HEK293 (cell line): ENCODE measurements around the gene AP2A1.

Experiments
- BCL11B ChIP-seq: fragments of 450-650 bp; formaldehyde crosslinking; IDR thresholded peaks from 2 replicates; pipeline ENCODE4 v1.5.1; 2016; ENCODE audit warnings: low read depth, missing biosample characterization, missing genetic modification characterization
- KLF1 ChIP-seq: fragments of 450-650 bp; formaldehyde crosslinking; IDR thresholded peaks from 2 replicates; pipeline ENCODE4 v1.5.1; 2016; ENCODE audit warnings: missing biosample characterization, missing genetic modification characterization
- KLF16 ChIP-seq: fragments of 450-650 bp; formaldehyde crosslinking; IDR thresholded peaks from 2 replicates; pipeline ENCODE4 v1.5.1; 2017; ENCODE audit warnings: missing biosample characterization, missing genetic modification characterization
- KLF9 ChIP-seq: fragments of 450-650 bp; formaldehyde crosslinking; IDR thresholded peaks from 2 replicates; pipeline ENCODE4 v1.5.1; 2016; ENCODE audit warnings: missing biosample characterization, missing genetic modification characterization, low read depth
- MEIS1 ChIP-seq: sonication (generic); formaldehyde crosslinking; IDR thresholded peaks from 2 replicates; pipeline ENCODE4 v1.8.1; 2022; ENCODE audit warnings: missing genetic modification reagents, mild to moderate bottlenecking, borderline replicate concordance
- MYNN ChIP-seq: fragments of 450-650 bp; formaldehyde crosslinking; IDR thresholded peaks from 2 replicates; pipeline ENCODE4 v1.5.1; 2016; ENCODE audit warnings: missing biosample characterization, missing genetic modification characterization, borderline replicate concordance
- TRIM28 ChIP-seq: IDR thresholded peaks from 2 replicates; pipeline ENCODE4 v1.6.1; 2011; ENCODE audit warnings: low read length, control low read depth, borderline replicate concordance
- ZBTB21 ChIP-seq: fragments of 450-650 bp; formaldehyde crosslinking; IDR thresholded peaks from 2 replicates; pipeline ENCODE4 v1.5.1; 2017; ENCODE audit warnings: missing biosample characterization, missing genetic modification characterization
- ZBTB8A ChIP-seq: fragments of 450-650 bp; formaldehyde crosslinking; IDR thresholded peaks from 2 replicates; pipeline ENCODE4 v1.5.1; 2016; ENCODE audit warnings: missing biosample characterization, missing genetic modification characterization
- ZFHX2 ChIP-seq: fragments of 450-650 bp; formaldehyde crosslinking; conservative IDR thresholded peaks from 2 replicates; pipeline ENCODE4 v1.5.1; 2016; ENCODE audit warnings: missing biosample characterization, missing genetic modification characterization
- ZFP41 ChIP-seq: fragments of 450-650 bp; formaldehyde crosslinking; IDR thresholded peaks from 2 replicates; pipeline ENCODE4 v1.5.1; 2016; ENCODE audit warnings: missing biosample characterization, missing genetic modification characterization, borderline replicate concordance
- ZIC2 ChIP-seq: fragments of 450-650 bp; formaldehyde crosslinking; IDR thresholded peaks from 2 replicates; pipeline ENCODE4 v1.5.1; 2016; ENCODE audit warnings: missing biosample characterization, missing genetic modification characterization
- ZNF140 ChIP-seq: fragments of 450-650 bp; formaldehyde crosslinking; IDR thresholded peaks from 2 replicates; pipeline ENCODE4 v1.5.1; 2016; ENCODE audit warnings: missing biosample characterization, missing genetic modification characterization
- ZNF174 ChIP-seq: fragments of 450-650 bp; formaldehyde crosslinking; IDR thresholded peaks from 2 replicates; pipeline ENCODE4 v1.5.0; 2017; ENCODE audit warnings: missing biosample characterization, mild to moderate bottlenecking, missing genetic modification characterization
- ZNF214 ChIP-seq: fragments of 450-650 bp; formaldehyde crosslinking; IDR thresholded peaks from 2 replicates; pipeline ENCODE4 v1.5.1; 2017; ENCODE audit warnings: missing biosample characterization, mild to moderate bottlenecking, missing genetic modification characterization, borderline replicate concordance
- ZNF223 ChIP-seq: fragments of 450-650 bp; formaldehyde crosslinking; IDR thresholded peaks from 2 replicates; pipeline ENCODE4 v1.5.1; 2016; ENCODE audit warnings: missing biosample characterization, missing genetic modification characterization
- ZNF248 ChIP-seq: fragments of 450-650 bp; formaldehyde crosslinking; IDR thresholded peaks from 2 replicates; pipeline ENCODE4 v1.5.1; 2017; ENCODE audit warnings: missing biosample characterization, missing genetic modification characterization
- ZNF350 ChIP-seq: fragments of 450-650 bp; formaldehyde crosslinking; IDR thresholded peaks from 2 replicates; pipeline ENCODE4 v1.5.0; 2017; ENCODE audit warnings: missing biosample characterization, mild to moderate bottlenecking, missing genetic modification characterization
- ZNF366 ChIP-seq: fragments of 450-650 bp; formaldehyde crosslinking; conservative IDR thresholded peaks from 2 replicates; pipeline ENCODE4 v1.5.1; 2016; ENCODE audit warnings: missing biosample characterization, missing genetic modification characterization
- ZNF394 ChIP-seq: fragments of 450-650 bp; formaldehyde crosslinking; IDR thresholded peaks from 2 replicates; pipeline ENCODE4 v1.5.1; 2016; ENCODE audit warnings: missing biosample characterization, missing genetic modification characterization, mild to moderate bottlenecking, moderate library complexity, borderline replicate concordance
- ZNF416 ChIP-seq: fragments of 450-650 bp; formaldehyde crosslinking; IDR thresholded peaks from 2 replicates; pipeline ENCODE4 v1.5.1; 2016; ENCODE audit warnings: missing biosample characterization, missing genetic modification characterization
- ZNF530 ChIP-seq: fragments of 450-650 bp; formaldehyde crosslinking; IDR thresholded peaks from 2 replicates; pipeline ENCODE4 v1.5.1; 2016; ENCODE audit warnings: low read depth, missing biosample characterization, missing genetic modification characterization
- ZNF560 ChIP-seq: fragments of 450-650 bp; formaldehyde crosslinking; IDR thresholded peaks from 2 replicates; pipeline ENCODE4 v1.5.1; 2017; ENCODE audit warnings: missing biosample characterization, missing genetic modification characterization, borderline replicate concordance
- ZNF623 ChIP-seq: fragments of 450-650 bp; formaldehyde crosslinking; IDR thresholded peaks from 2 replicates; pipeline ENCODE4 v1.5.1; 2016; ENCODE audit warnings: missing biosample characterization, missing genetic modification characterization
- ZNF629 ChIP-seq: fragments of 450-650 bp; formaldehyde crosslinking; IDR thresholded peaks from 2 replicates; pipeline ENCODE4 v1.5.1; 2017; ENCODE audit warnings: missing biosample characterization, missing genetic modification characterization
- ZNF664 ChIP-seq: fragments of 450-650 bp; formaldehyde crosslinking; IDR thresholded peaks from 2 replicates; pipeline ENCODE4 v1.5.1; 2016; ENCODE audit warnings: missing biosample characterization, missing genetic modification characterization
- ZNF76 ChIP-seq: fragments of 450-650 bp; formaldehyde crosslinking; IDR thresholded peaks from 2 replicates; pipeline ENCODE4; 2016; ENCODE audit warnings: low read depth, missing biosample characterization, missing genetic modification characterization, borderline replicate concordance
- ZNF785 ChIP-seq: fragments of 450-650 bp; formaldehyde crosslinking; IDR thresholded peaks from 2 replicates; pipeline ENCODE4 v1.5.1; 2016; ENCODE audit warnings: missing biosample characterization, missing genetic modification characterization
- TF ChIP-seq, protein P1 (sequence below): fragments of 450-650 bp; formaldehyde crosslinking; IDR thresholded peaks from 2 replicates; pipeline ENCODE4 v1.5.1; 2016; ENCODE audit warnings: missing biosample characterization, missing genetic modification characterization
- TF ChIP-seq, protein P2 (sequence below): fragments of 450-650 bp; IDR thresholded peaks from 2 replicates; pipeline ENCODE4 v1.5.1; 2018; ENCODE audit warnings: missing biosample characterization, missing genetic modification characterization
- TF ChIP-seq, protein P3 (sequence below): fragments of 450-650 bp; formaldehyde crosslinking; IDR thresholded peaks from 2 replicates; pipeline ENCODE4 v1.5.1; 2016; ENCODE audit warnings: missing biosample characterization, missing genetic modification characterization
- TF ChIP-seq, protein P4 (sequence below): fragments of 450-650 bp; formaldehyde crosslinking; IDR thresholded peaks from 2 replicates; pipeline ENCODE4 v1.5.1; 2016; ENCODE audit warnings: missing biosample characterization, missing genetic modification characterization
- TF ChIP-seq, protein P5 (sequence below): fragments of 450-650 bp; formaldehyde crosslinking; IDR thresholded peaks from 2 replicates; pipeline ENCODE4 v1.5.1; 2017; ENCODE audit warnings: missing biosample characterization, missing genetic modification characterization

AP2A1 gene

DNA sequence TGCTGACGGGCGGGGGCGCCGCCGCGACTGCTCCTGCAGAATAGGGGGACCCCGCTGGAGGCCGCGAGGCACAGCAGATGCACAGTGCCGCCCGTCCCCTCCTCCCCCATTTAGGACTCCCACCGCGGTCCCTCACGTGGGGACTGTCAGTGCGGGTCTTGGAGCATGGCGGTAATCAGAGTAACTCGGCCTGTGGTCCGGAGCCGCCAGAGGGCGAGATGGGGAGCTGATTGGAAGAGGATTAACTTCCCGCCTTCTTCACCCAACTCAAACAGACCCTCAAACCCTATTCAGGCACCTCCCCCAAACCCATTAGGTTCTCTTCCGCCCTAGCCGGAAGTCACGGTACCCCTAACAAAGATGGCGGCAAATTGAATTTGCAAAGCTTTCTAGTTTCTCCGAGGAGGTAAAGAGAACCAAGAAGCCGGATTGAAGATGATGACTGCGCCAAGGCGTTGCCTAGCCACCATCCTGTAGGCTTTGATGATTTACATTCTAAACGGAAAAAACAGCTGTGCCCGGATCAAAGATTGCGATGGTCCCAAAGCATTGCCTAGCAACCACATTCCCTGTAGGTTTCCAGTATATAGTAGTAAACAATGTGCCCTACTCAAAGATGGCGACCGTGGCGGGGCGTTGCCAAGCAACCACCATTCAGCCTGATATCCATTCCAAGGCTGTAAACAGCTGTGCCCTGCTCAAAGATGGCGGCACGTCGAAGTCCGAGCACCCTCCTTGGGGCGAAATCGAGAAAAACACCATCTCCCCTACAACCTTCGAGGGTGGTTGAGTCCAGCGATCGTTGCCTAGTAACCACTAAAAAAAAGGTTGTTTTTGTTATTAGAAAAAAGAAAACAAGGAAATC is 46.4 kb downstream of the AP2A1 start, which contains the start of gene FUZ (continued):
- no peak for TF ChIP-seq ZNF366 (tag by site-specific recombination)
- TF ChIP-seq ZNF416 (tag by site-specific recombination): no peak
- no peak for TF ChIP-seq ZBTB21 (tag by site-specific recombination)
- TF ChIP-seq ZFHX2 (tag by site-specific recombination): peak; percentile 20
- no peak for TF ChIP-seq ZNF214 (tag by site-specific recombination)
- peak; percentile 70; the same call in 1 of the 2 replicates for TF ChIP-seq ZNF76
- TF ChIP-seq, protein P1, sequence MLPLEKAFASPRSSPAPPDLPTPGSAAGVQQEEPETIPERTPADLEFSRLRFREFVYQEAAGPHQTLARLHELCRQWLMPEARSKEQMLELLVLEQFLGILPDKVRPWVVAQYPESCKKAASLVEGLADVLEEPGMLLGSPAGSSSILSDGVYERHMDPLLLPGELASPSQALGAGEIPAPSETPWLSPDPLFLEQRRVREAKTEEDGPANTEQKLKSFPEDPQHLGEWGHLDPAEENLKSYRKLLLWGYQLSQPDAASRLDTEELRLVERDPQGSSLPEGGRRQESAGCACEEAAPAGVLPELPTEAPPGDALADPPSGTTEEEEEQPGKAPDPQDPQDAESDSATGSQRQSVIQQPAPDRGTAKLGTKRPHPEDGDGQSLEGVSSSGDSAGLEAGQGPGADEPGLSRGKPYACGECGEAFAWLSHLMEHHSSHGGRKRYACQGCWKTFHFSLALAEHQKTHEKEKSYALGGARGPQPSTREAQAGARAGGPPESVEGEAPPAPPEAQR (tag by site-specific recombination): no peak
- TF ChIP-seq, protein P2, sequence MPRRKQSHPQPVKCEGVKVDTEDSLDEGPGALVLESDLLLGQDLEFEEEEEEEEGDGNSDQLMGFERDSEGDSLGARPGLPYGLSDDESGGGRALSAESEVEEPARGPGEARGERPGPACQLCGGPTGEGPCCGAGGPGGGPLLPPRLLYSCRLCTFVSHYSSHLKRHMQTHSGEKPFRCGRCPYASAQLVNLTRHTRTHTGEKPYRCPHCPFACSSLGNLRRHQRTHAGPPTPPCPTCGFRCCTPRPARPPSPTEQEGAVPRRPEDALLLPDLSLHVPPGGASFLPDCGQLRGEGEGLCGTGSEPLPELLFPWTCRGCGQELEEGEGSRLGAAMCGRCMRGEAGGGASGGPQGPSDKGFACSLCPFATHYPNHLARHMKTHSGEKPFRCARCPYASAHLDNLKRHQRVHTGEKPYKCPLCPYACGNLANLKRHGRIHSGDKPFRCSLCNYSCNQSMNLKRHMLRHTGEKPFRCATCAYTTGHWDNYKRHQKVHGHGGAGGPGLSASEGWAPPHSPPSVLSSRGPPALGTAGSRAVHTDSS (tag by site-specific recombination): peak; percentile 34; the same call in 1 of the 2 replicates
- no peak for TF ChIP-seq TRIM28
- 0 out of 2 replicates have a peak, but pooled peaks have one; percentile 29 for TF ChIP-seq ZNF629
- peak; percentile 68; the same call in 1 of the 2 replicates for TF ChIP-seq KLF16 (tag by site-specific recombination)
- no peak for TF ChIP-seq ZNF223 (tag by site-specific recombination)
- no peak for TF ChIP-seq ZNF350 (tag by site-specific recombination)
- no peak for TF ChIP-seq ZNF140 (tag by site-specific recombination)
- TF ChIP-seq, protein P3, sequence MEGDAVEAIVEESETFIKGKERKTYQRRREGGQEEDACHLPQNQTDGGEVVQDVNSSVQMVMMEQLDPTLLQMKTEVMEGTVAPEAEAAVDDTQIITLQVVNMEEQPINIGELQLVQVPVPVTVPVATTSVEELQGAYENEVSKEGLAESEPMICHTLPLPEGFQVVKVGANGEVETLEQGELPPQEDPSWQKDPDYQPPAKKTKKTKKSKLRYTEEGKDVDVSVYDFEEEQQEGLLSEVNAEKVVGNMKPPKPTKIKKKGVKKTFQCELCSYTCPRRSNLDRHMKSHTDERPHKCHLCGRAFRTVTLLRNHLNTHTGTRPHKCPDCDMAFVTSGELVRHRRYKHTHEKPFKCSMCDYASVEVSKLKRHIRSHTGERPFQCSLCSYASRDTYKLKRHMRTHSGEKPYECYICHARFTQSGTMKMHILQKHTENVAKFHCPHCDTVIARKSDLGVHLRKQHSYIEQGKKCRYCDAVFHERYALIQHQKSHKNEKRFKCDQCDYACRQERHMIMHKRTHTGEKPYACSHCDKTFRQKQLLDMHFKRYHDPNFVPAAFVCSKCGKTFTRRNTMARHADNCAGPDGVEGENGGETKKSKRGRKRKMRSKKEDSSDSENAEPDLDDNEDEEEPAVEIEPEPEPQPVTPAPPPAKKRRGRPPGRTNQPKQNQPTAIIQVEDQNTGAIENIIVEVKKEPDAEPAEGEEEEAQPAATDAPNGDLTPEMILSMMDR (tag by site-specific recombination): peak; percentile 91
- TF ChIP-seq BCL11B (tag by site-specific recombination): no peak
- TF ChIP-seq MEIS1 (CRISPR knock-in tag): no peak
- TF ChIP-seq ZFP41: no peak
- TF ChIP-seq, protein P4, sequence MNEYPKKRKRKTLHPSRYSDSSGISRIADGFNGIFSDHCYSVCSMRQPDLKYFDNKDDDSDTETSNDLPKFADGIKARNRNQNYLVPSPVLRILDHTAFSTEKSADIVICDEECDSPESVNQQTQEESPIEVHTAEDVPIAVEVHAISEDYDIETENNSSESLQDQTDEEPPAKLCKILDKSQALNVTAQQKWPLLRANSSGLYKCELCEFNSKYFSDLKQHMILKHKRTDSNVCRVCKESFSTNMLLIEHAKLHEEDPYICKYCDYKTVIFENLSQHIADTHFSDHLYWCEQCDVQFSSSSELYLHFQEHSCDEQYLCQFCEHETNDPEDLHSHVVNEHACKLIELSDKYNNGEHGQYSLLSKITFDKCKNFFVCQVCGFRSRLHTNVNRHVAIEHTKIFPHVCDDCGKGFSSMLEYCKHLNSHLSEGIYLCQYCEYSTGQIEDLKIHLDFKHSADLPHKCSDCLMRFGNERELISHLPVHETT: no peak
- no peak for TF ChIP-seq ZNF664
- peak; percentile 64; the same call in 1 of the 2 replicates for TF ChIP-seq ZIC2
- TF ChIP-seq, protein P5, sequence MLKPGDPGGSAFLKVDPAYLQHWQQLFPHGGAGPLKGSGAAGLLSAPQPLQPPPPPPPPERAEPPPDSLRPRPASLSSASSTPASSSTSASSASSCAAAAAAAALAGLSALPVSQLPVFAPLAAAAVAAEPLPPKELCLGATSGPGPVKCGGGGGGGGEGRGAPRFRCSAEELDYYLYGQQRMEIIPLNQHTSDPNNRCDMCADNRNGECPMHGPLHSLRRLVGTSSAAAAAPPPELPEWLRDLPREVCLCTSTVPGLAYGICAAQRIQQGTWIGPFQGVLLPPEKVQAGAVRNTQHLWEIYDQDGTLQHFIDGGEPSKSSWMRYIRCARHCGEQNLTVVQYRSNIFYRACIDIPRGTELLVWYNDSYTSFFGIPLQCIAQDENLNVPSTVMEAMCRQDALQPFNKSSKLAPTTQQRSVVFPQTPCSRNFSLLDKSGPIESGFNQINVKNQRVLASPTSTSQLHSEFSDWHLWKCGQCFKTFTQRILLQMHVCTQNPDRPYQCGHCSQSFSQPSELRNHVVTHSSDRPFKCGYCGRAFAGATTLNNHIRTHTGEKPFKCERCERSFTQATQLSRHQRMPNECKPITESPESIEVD: no peak
- peak; percentile 40; the same call in 1 of the 2 replicates for TF ChIP-seq ZBTB8A
- TF ChIP-seq ZNF174 (tag by site-specific recombination): no peak
- no peak for TF ChIP-seq ZNF530
- TF ChIP-seq MYNN: peak; percentile 74; the same call in 1 of the 2 replicates
- TF ChIP-seq ZNF394: 0 out of 2 replicates have a peak, but pooled peaks have one; percentile 22
- TF ChIP-seq ZNF785 (tag by site-specific recombination): no peak
- no peak for TF ChIP-seq ZNF248 (tag by site-specific recombination)
- peak; percentile 33; the same call in 1 of the 2 replicates for TF ChIP-seq KLF9 (tag by site-specific recombination)
- no peak for TF ChIP-seq ZNF623 (tag by site-specific recombination)
- TF ChIP-seq KLF1 (tag by site-specific recombination): no peak
- TF ChIP-seq ZNF560: no peak
